KMS-11 (cell line): ENCODE results near the gene USP21.

Experiments
- H2AFZ ChIP-seq: fragments of 200-600 bp; sonication (generic); 2 replicates; pipeline ENCODE4 v1.6.1; 2016; ENCODE audit warnings: antibody characterized with exemption, mixed run types, low read depth
- H3K27ac ChIP-seq: fragments of 200-600 bp; sonication (generic); 2 replicates; pipeline ENCODE4 v1.6.1; 2016; ENCODE audit warnings: mild to moderate bottlenecking, mixed run types
- H3K27me3 ChIP-seq: fragments of 200-600 bp; sonication (generic); 2 replicates; pipeline ENCODE4 v1.6.1; 2017; ENCODE audit warnings: mild to moderate bottlenecking, low read depth, mixed run types, moderate library complexity; ENCODE audit not compliant: insufficient read depth
- H3K36me3 ChIP-seq: fragments of 200-600 bp; sonication (generic); 2 replicates; pipeline ENCODE4 v1.6.1; 2017; ENCODE audit warnings: mild to moderate bottlenecking, mixed run types; ENCODE audit not compliant: insufficient read depth
- H3K4me1 ChIP-seq: fragments of 200-600 bp; sonication (generic); 2 replicates; pipeline ENCODE4 v1.6.1; 2016; ENCODE audit warnings: mild to moderate bottlenecking, low read depth, mixed run types; ENCODE audit not compliant: poor library complexity, severe bottlenecking
- H3K4me2 ChIP-seq: fragments of 200-600 bp; sonication (generic); 2 replicates; pipeline ENCODE4 v1.7.0; 2016; ENCODE audit warnings: mild to moderate bottlenecking, mixed run types
- H3K4me3 ChIP-seq: fragments of 200-600 bp; sonication (generic); IDR thresholded peaks from 2 replicates; pipeline ENCODE4 v1.6.1; 2017; ENCODE audit warnings: low read depth, low read length, mixed read lengths; ENCODE audit not compliant: insufficient read depth
- H3K79me2 ChIP-seq: fragments of 200-600 bp; sonication (generic); 2 replicates; pipeline ENCODE4 v1.6.1; 2016; ENCODE audit warnings: low read depth, mixed run types; ENCODE audit not compliant: insufficient read depth
- H3K9ac ChIP-seq: fragments of 200-600 bp; sonication (generic); 2 replicates; pipeline ENCODE4 v1.6.1; 2016; ENCODE audit warnings: mild to moderate bottlenecking, mixed run types
- H4K20me1 ChIP-seq: fragments of 200-600 bp; sonication (generic); 2 replicates; pipeline ENCODE4 v1.6.1; 2016; ENCODE audit warnings: mild to moderate bottlenecking, mixed run types; ENCODE audit not compliant: insufficient read depth
- CTCF ChIP-seq: fragments of 200-600 bp; sonication (generic); conservative IDR thresholded peaks from 2 replicates; pipeline ENCODE4 v1.6.1; 2017; ENCODE audit warnings: low read depth, mild to moderate bottlenecking, antibody characterized with exemption, low read length, moderate library complexity, mixed read lengths

Gene USP21

GRCh38 chr1:161168906-161169305 is 9.6 kb downstream of the USP21 start:
- TF ChIP-seq CTCF, result no peak
- H3K4me2 ChIP-seq, result no peak overlapping the region
- H3K4me3 ChIP-seq, result no peak overlapping the region
- no peak overlapping the region for H3K9ac ChIP-seq
- H3K4me1 ChIP-seq, result peaks cover 48% of the 10 kb centered on the region
- H4K20me1 ChIP-seq, result no peaks in the 10 kb centered on the region
- 0 out of 2 replicates have a peak, but pooled peaks cover 13% of the 10 kb centered on the region for H3K79me2 ChIP-seq
- no peak overlapping the region for H3K27ac ChIP-seq
- no peak overlapping the region for H2AFZ ChIP-seq
- H3K27me3 ChIP-seq, result no peaks in the 10 kb centered on the region
- H3K36me3 ChIP-seq, result peaks cover 24% of the 10 kb centered on the region; the same call in 1 of the 2 replicates

GRCh38 chr1:161171191-161171590 is 11.9 kb downstream of the USP21 start:
- no peaks in the 10 kb centered on the region for H3K27me3 ChIP-seq
- peak; percentile 67 for TF ChIP-seq CTCF
- no peaks in the 10 kb centered on the region for H4K20me1 ChIP-seq
- H3K4me1 ChIP-seq, result peaks cover 56% of the 10 kb centered on the region
- H3K4me2 ChIP-seq, result no peak overlapping the region
- no peak overlapping the region for H2AFZ ChIP-seq
- no peak overlapping the region for H3K9ac ChIP-seq
- H3K36me3 ChIP-seq, result peaks cover 31% of the 10 kb centered on the region; the same call in 1 of the 2 replicates
- peaks cover 29% of the 10 kb centered on the region for H3K79me2 ChIP-seq
- no peak overlapping the region; the same call in 1 of the 2 replicates for H3K27ac ChIP-seq
- no peak overlapping the region for H3K4me3 ChIP-seq

GRCh38 chr1:161171696-161172095 is 12.4 kb downstream of the USP21 start:
- no peak for TF ChIP-seq CTCF
- H3K4me2 ChIP-seq, result no peak overlapping the region
- no peak overlapping the region for H3K27ac ChIP-seq
- peaks cover 34% of the 10 kb centered on the region for H3K79me2 ChIP-seq
- no peak overlapping the region for H2AFZ ChIP-seq
- H3K9ac ChIP-seq, result no peak overlapping the region
- no peaks in the 10 kb centered on the region for H3K27me3 ChIP-seq
- no peaks in the 10 kb centered on the region for H4K20me1 ChIP-seq
- peaks cover 59% of the 10 kb centered on the region for H3K4me1 ChIP-seq
- peaks cover 31% of the 10 kb centered on the region; the same call in 1 of the 2 replicates for H3K36me3 ChIP-seq
- no peak overlapping the region for H3K4me3 ChIP-seq

DNA sequence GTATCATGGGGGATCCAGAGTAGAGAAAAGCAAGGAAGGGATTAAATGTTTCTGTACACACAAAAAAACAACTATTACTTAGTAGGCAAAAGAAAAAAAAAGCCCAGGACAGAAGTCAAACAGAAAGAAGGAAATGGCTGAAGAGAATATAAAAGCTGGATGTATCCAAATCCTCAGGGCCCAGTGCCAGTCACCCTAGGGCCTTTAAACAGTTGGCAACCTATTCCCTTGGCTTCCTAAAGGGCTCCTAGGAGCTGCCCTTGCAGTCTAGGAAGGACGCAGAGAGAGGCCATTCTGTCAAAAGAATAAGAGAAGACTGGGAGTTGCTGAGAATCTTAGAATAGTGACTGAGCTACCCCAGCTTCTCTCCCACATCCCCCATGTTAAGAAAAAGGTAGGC is 13.0 kb downstream of the USP21 start:
- H3K4me1 ChIP-seq, result peaks cover 55% of the 10 kb centered on the region
- no peak overlapping the region for H2AFZ ChIP-seq
- H3K27me3 ChIP-seq, result no peaks in the 10 kb centered on the region
- TF ChIP-seq CTCF, result no peak
- no peak overlapping the region for H3K4me2 ChIP-seq
- H3K36me3 ChIP-seq, result peaks cover 31% of the 10 kb centered on the region; the same call in 1 of the 2 replicates
- peak overlapping the region; percentile 40 for H3K4me3 ChIP-seq
- H3K27ac ChIP-seq, result no peak overlapping the region; the same call in 1 of the 2 replicates
- no peak overlapping the region; the same call in 1 of the 2 replicates for H3K9ac ChIP-seq
- no peaks in the 10 kb centered on the region for H4K20me1 ChIP-seq
- H3K79me2 ChIP-seq, result peaks cover 40% of the 10 kb centered on the region
